ENCODE results near the gene NREP. TPM values are rescaled to one million over a fixed set of nuclear protein-coding genes. Genes with fewer than 3 reads are reported as not detected.

Gene NREP
- total and polyA plus RNA-seq, 2 experiments from 2014 or later: 1,282 to 1,415 TPM

DNA sequence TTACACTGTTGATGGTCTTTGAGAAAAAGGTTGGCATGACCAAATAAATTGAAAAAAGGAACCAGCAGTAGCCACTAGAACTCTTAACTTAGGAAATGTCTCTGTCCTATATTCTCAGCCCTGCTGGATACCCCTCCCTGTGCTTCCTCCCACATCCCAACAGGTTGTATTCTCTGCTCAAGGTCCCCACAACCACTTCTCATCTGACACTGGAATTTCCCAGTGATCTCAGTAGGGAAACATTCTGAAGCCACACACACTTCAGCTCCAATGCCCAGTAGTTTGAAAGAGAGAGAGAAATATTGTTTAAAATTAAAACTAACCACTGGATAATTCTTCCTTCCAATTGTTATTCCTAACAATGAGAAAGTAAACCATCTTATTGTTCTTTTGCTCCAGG lies 30.0 kb upstream of the NREP start:
- no peaks in the 10 kb centered on the region for H4K20me1 ChIP-seq (ENCODE audit: insufficient read depth)
- no peaks in the 10 kb centered on the region for H3K27me3 ChIP-seq (replicated peaks; ENCODE audit: insufficient read depth)
- no peak overlapping the region for H2AFZ ChIP-seq
- in situ Hi-C loops (cut with MboI): no loop called here
- peaks cover 13% of the 10 kb centered on the region for H3K4me1 ChIP-seq (ENCODE audit: insufficient read depth)
- no peak for DNase-seq
- no peak overlapping the region for H3K27ac ChIP-seq
- no peaks in the 10 kb centered on the region for H3K9me3 ChIP-seq (ENCODE audit: low read depth)
- H3K9ac ChIP-seq: no peak overlapping the region
- TF ChIP-seq EZH2phosphoT487 (IDR thresholded peaks at IDR 0.05; ENCODE audit: insufficient read depth, low read depth): no peak
- no peak overlapping the region for H3K4me3 ChIP-seq
- H3K4me2 ChIP-seq (ENCODE audit: unreplicated experiment): no peak overlapping the region
- H3K36me3 ChIP-seq (ENCODE audit: low read depth): no peaks in the 10 kb centered on the region
- H3F3A ChIP-seq (ENCODE audit: insufficient read depth): no peaks in the 10 kb centered on the region
- H3K79me2 ChIP-seq (ENCODE audit: insufficient read depth): no peaks in the 10 kb centered on the region
- no peaks in the 10 kb centered on the region for H3K9me2 ChIP-seq (ENCODE audit: insufficient read depth)

- no peak overlapping the region for H3K4me2 ChIP-seq (ENCODE audit: unreplicated experiment)
- no peaks in the 10 kb centered on the region for H3K9me3 ChIP-seq (ENCODE audit: low read depth)
- H3K79me2 ChIP-seq (ENCODE audit: insufficient read depth): no peaks in the 10 kb centered on the region
- no peaks in the 10 kb centered on the region for H3K36me3 ChIP-seq (ENCODE audit: low read depth)
- no peak overlapping the region for H3K9ac ChIP-seq
- H3K27ac ChIP-seq: no peak overlapping the region
- no peaks in the 10 kb centered on the region for H4K20me1 ChIP-seq (ENCODE audit: insufficient read depth)
- in situ Hi-C loops (cut with MboI): no loop called here
- no peak for TF ChIP-seq EZH2phosphoT487 (IDR thresholded peaks at IDR 0.05; ENCODE audit: insufficient read depth, low read depth)
- TF ChIP-seq EZH2 (IDR thresholded peaks at IDR 0.05; ENCODE audit: insufficient read depth, poor library complexity, severe bottlenecking): no peak
- no peaks in the 10 kb centered on the region for H3F3A ChIP-seq (ENCODE audit: insufficient read depth)
- no peak for DNase-seq
- H3K4me1 ChIP-seq (ENCODE audit: insufficient read depth): peaks cover 19% of the 10 kb centered on the region
- no peak overlapping the region for H3K4me3 ChIP-seq
- H3K27me3 ChIP-seq (replicated peaks; ENCODE audit: insufficient read depth): no peaks in the 10 kb centered on the region
- WGBS, 2 experiments (ENCODE audit: low coverage in 1 of 2, low lambda C conversion rate in 2 of 2, missing lambda C conversion rate in 2 of 2): 63 to 69% methylated on average over 3 of the region's 3 CpGs
- H3K9me2 ChIP-seq (ENCODE audit: insufficient read depth): no peaks in the 10 kb centered on the region
- H2AFZ ChIP-seq: no peak overlapping the region
Observed at GRCh38 chr5:111784491-111785181, 27.6 kb upstream of the NREP start.

DNA sequence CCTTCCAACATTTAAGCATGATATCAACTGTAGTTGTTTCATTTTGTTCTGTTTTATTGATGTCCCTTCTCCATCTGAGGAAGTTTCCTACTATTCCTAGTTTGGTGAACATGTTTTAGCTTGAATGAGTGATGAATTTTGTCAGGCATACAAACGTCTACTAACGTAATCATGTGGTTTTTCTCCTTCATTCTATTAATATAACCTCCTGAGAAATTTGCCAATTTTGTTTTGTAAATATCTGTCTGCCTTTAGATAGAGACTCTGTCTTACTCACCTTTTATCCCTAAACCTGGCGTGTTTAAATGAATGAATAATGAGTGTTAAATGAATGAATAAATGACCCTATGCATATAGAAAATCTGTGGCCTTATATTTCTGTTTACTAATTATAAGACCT lies 26.5 kb upstream of the NREP start:
- no peaks in the 10 kb centered on the region for H3F3A ChIP-seq (ENCODE audit: insufficient read depth)
- DNase-seq: no peak

GRCh38 chr5:111782216-111782615 lies 25.2 kb upstream of the NREP start:
- 86 to 90% methylated on average over 2 of the region's 2 CpGs for WGBS, 2 experiments (ENCODE audit: low coverage in 1 of 2, low lambda C conversion rate in 2 of 2, missing lambda C conversion rate in 2 of 2)
- H3K4me3 ChIP-seq: no peak overlapping the region
- H3K9me3 ChIP-seq (ENCODE audit: low read depth): no peaks in the 10 kb centered on the region
- peak; percentile 32 for DNase-seq
- H3F3A ChIP-seq (ENCODE audit: insufficient read depth): no peaks in the 10 kb centered on the region
- no peak overlapping the region for H3K27ac ChIP-seq
- no peaks in the 10 kb centered on the region for H3K79me2 ChIP-seq (ENCODE audit: insufficient read depth)
- H3K4me2 ChIP-seq (ENCODE audit: unreplicated experiment): no peak overlapping the region
- H2AFZ ChIP-seq: no peak overlapping the region
- H3K9me2 ChIP-seq (ENCODE audit: insufficient read depth): no peaks in the 10 kb centered on the region
- H4K20me1 ChIP-seq (ENCODE audit: insufficient read depth): no peaks in the 10 kb centered on the region
- no peak overlapping the region for H3K9ac ChIP-seq
- TF ChIP-seq EZH2 (IDR thresholded peaks at IDR 0.05; ENCODE audit: insufficient read depth, poor library complexity, severe bottlenecking) (no peak), EZH2phosphoT487 (IDR thresholded peaks at IDR 0.05; ENCODE audit: insufficient read depth, low read depth) (no peak)
- no peaks in the 10 kb centered on the region for H3K36me3 ChIP-seq (ENCODE audit: low read depth)
- in situ Hi-C loops (cut with MboI): no loop called here
- H3K4me1 ChIP-seq (ENCODE audit: insufficient read depth): peaks cover 21% of the 10 kb centered on the region
- no peaks in the 10 kb centered on the region for H3K27me3 ChIP-seq (replicated peaks; ENCODE audit: insufficient read depth)

More for the DNA sequence above, 26.5 kb upstream of the NREP start:
- no peaks in the 10 kb centered on the region for H3K9me3 ChIP-seq (ENCODE audit: low read depth)
- no peaks in the 10 kb centered on the region for H3K36me3 ChIP-seq (ENCODE audit: low read depth)
- no peak overlapping the region for H3K27ac ChIP-seq
- H4K20me1 ChIP-seq (ENCODE audit: insufficient read depth): no peaks in the 10 kb centered on the region
- no peak overlapping the region for H3K4me3 ChIP-seq
- H3K4me1 ChIP-seq (ENCODE audit: insufficient read depth): peaks cover 21% of the 10 kb centered on the region
- H3K4me2 ChIP-seq (ENCODE audit: unreplicated experiment): no peak overlapping the region
- in situ Hi-C loops (cut with MboI): no loop called here
- H3K9me2 ChIP-seq (ENCODE audit: insufficient read depth): no peaks in the 10 kb centered on the region
- H3K79me2 ChIP-seq (ENCODE audit: insufficient read depth): no peaks in the 10 kb centered on the region
- 80 to 89% methylated on average over 3 of the region's 3 CpGs for WGBS, 2 experiments (ENCODE audit: low coverage in 1 of 2, low lambda C conversion rate in 2 of 2, missing lambda C conversion rate in 2 of 2)
- H3K9ac ChIP-seq: no peak overlapping the region
- H3K27me3 ChIP-seq (replicated peaks; ENCODE audit: insufficient read depth): no peaks in the 10 kb centered on the region
- TF ChIP-seq EZH2 (IDR thresholded peaks at IDR 0.05; ENCODE audit: insufficient read depth, poor library complexity, severe bottlenecking) (no peak), EZH2phosphoT487 (IDR thresholded peaks at IDR 0.05; ENCODE audit: insufficient read depth, low read depth) (no peak)
- H2AFZ ChIP-seq: no peak overlapping the region

DNA sequence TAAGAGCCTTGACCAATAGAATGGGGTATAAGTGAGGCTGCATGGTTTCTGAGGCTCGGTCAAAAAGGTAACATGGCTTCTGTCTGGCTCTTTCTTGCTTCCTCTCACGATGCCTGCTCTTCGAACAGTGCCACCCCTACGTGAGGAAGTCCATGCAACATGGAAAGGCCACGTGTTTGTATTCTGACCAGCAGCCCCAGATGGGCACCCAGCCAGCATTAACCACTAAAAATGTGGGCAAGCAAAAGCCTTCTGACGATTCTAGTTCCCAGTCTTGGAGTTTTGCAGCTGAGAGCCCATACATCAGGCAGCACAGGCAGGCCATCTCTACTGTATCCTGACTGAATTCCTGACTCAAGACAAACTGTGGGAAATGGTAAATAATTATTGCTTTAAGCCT lies 24.2 kb upstream of the NREP start:
- in situ Hi-C loops (cut with MboI): no loop called here
- Histone ChIP-seq H3K79me2 (ENCODE audit: insufficient read depth) (no peaks in the 10 kb centered on the region), H2AFZ (no peak overlapping the region), H4K20me1 (ENCODE audit: insufficient read depth) (no peaks in the 10 kb centered on the region), H3K4me1 (ENCODE audit: insufficient read depth) (peaks cover 21% of the 10 kb centered on the region), H3K4me2 (ENCODE audit: unreplicated experiment) (no peak overlapping the region), H3K36me3 (ENCODE audit: low read depth) (no peaks in the 10 kb centered on the region), H3K27me3 (replicated peaks; ENCODE audit: insufficient read depth) (no peaks in the 10 kb centered on the region), H3K9ac (no peak overlapping the region), H3K9me3 (ENCODE audit: low read depth) (no peaks in the 10 kb centered on the region), H3K4me3 (no peak overlapping the region), H3K27ac (no peak overlapping the region), H3K9me2 (ENCODE audit: insufficient read depth) (no peaks in the 10 kb centered on the region), H3F3A (ENCODE audit: insufficient read depth) (no peaks in the 10 kb centered on the region)
- TF ChIP-seq EZH2phosphoT487 (IDR thresholded peaks at IDR 0.05; ENCODE audit: insufficient read depth, low read depth) (no peak), EZH2 (IDR thresholded peaks at IDR 0.05; ENCODE audit: insufficient read depth, poor library complexity, severe bottlenecking) (no peak)
- WGBS, 2 experiments (ENCODE audit: low coverage in 1 of 2, low lambda C conversion rate in 2 of 2, missing lambda C conversion rate in 2 of 2): 74 to 78% methylated on average over 6 of the region's 6 CpGs
- DNase-seq: no peak
